Cardiac septum (tissue), 1 donor: ENCODE data around the gene MLH1. TPM values are rescaled to one million over a fixed set of nuclear protein-coding genes. Genes with fewer than 3 reads are reported as not detected.

Experiments
- DNase-seq: peaks from one replicate; pipeline ENCODE4 v3.0.0-alpha.2; 2020; ENCODE audit warnings: low spot score
- intact Hi-C: fragments of 100-400 bp; cut with DNase I; formaldehyde crosslinking; loops from one replicate; pipeline ENCODE4 v1.14.0; 2022
- total RNA-seq: library from RNA; stranded (reverse); fragmentation: NEBNext Ultra II Directional; extraction: Animal tissue kit (Norgen Biotek cat#: 25700); gene quantifications from one replicate; pipeline ENCODE4 v1.2.1, GENCODE V29; 2021
- donor health status: DM: no; HTN: no; CAD: no.

Gene MLH1
- total RNA-seq, 1 donor from 2014 or later: 46.9 TPM

GRCh38 chr3:37068031-37068430 lies 74.7 kb downstream of the MLH1 start:
- intact Hi-C loops: no loop called here
- DNase-seq: no peak

- no peak for DNase-seq
- intact Hi-C loops: no loop called here
Observed at GRCh38 chr3:37071921-37072320, 78.6 kb downstream of the MLH1 start.

DNA sequence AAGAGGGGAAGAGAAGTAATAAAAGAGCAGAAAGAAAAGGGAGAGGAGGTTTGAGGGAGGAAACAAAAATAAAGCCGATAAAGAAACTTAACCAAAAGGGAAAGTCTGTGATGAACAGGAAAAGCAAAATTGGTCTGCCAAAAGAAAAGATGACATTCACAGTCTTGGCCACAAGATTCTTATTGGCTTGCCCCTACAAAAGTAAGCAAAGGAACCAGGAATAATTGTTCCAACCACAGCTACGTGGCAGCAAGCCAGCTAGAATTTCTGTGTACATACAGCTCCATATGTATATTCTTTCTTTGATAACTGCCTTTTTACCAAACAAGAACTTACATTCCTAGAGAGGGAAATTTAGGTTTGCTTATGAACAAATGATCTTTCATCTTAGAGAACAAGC lies 79.6 kb downstream of the MLH1 start:
- intact Hi-C loops: no loop called here
- DNase-seq: no peak

DNA sequence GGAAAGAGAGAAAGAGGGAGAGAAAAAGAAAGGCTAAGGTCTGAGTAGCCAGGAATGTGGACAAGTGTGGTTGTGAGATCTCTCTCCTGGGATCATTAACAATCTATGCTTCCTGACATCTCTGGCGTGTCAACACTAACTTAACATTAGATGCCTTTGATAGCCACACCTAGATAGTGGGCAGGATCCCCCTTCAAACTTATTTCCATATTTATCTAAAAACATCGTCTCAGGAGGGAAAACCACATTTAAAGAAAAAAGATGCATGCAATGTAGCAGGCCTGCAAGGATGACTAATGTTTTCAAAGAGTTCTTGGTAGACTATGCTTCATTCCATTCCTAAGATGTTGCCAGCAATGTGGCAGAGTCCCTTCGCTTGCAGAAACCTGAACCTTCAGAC lies 80.9 kb downstream of the MLH1 start:
- DNase-seq: no peak
- intact Hi-C loops: no loop called here

DNA sequence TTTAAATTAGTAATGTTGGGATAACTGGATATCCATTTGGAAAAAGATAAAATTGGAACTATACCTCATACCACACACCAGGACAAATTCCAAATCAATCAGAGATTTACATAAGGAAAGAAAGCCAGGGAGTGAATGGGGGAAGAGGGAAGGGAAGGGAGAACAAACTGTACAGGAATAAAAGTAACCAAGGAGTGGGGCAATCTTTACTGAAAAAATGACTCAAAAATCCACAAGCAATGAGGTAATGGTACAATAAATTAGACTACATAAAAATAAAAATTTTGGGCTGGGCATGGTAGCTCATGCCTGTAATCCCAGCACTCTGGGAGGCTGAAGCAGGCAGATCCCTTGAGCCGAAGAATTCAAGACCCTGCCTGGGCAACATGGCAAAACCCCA lies 82.6 kb downstream of the MLH1 start:
- no peak for DNase-seq
- intact Hi-C loops: no loop called here

DNA sequence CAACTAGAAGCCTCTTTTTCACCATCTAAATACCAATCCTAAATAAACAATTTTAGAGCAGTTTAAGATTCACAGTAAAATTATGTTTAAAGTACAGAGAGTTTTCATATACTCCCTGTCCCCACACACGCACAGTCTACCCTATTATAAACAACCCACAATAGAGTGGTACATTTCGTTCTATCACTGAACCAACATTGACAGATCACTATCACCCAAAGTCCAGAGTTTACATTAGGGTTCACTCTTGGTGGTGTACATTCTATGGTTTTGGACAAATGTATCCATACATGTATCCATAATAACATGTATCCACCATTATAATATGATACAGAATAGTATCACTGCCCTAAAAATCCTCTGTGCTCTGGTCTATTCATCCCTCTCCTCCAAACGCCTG lies 89.0 kb downstream of the MLH1 start:
- intact Hi-C loops: no loop called here
- DNase-seq: no peak

GRCh38 chr3:37086918-37087317 lies 93.6 kb downstream of the MLH1 start:
- intact Hi-C loops: no loop called here
- DNase-seq: no peak

GRCh38 chr3:37087870-37088269 lies 94.6 kb downstream of the MLH1 start:
- no peak for DNase-seq
- intact Hi-C loops: no loop called here

GRCh38 chr3:37092484-37092883 lies 99.2 kb downstream of the MLH1 start:
- intact Hi-C loops: no loop called here
- no peak for DNase-seq

DNA sequence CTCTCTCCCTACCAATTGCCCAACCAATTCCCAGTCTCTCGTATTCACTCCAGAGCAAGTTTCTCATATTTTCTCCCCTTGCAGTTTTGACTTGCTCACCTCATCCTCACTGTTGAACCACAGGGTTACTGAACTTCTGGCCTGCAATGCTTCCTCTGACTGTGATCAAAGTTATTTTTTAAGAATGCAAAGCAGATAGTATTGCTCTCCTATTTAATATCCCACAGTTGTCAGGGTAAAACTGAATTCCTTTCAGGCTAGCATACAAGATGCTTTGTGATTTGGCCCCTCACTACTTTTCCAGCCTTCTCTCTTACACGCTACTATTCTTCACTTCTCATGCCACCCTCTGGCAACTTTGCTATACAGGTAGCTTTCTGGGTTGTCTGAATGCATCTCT lies 100.2 kb downstream of the MLH1 start:
- intact Hi-C loops: no loop called here
- DNase-seq: no peak

GRCh38 chr3:37094636-37095035 lies 101.3 kb downstream of the MLH1 start:
- no peak for DNase-seq
- intact Hi-C loops: no loop called here

DNA sequence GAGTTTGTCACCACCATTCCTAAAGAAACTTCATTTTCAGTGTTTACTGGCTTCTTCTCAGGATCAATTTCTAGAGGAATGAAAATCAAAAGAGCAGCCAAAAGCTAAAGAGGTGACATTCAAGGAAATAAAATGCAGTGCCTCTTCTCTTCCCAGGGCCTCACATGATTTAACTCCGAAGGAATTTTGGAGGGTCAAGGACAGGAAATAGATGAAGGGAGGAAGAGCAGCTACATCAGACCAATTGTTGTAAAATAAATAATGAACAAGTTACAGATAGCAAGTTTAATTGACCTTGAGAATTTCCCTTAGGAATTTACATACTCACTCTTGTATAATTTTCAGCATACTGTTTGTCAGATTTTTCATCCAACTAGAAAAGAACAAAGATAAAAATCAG lies 103.0 kb downstream of the MLH1 start:
- DNase-seq: no peak
- intact Hi-C loops: no loop called here

GRCh38 chr3:37096975-37097374 lies 103.7 kb downstream of the MLH1 start:
- DNase-seq: no peak
- intact Hi-C loops: no loop called here

- DNase-seq: no peak
- intact Hi-C loops: no loop called here
Observed at GRCh38 chr3:37097776-37098175, 104.5 kb downstream of the MLH1 start.

- intact Hi-C loops: no loop called here
- DNase-seq: no peak
Observed at GRCh38 chr3:37098884-37099283, 105.6 kb downstream of the MLH1 start.

DNA sequence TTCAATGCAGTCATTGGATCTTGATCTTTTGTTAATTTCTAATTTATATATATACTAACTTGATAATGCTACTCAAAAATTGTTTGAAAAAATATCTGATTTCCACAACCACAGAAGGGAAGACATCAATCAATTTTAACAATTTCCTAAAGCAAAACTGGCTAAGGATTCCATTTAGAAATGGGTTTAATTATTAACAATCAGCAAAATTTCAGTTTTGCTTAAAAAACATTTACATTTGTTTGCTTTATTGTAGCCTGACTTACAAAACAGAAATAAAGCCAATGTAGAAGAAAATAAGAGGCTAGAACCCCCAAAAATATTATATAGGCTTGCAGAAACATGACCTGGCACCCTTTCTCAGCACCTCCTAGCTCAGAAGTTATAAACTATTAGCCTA lies 106.2 kb downstream of the MLH1 start:
- no peak for DNase-seq
- intact Hi-C loops: no loop called here

DNA sequence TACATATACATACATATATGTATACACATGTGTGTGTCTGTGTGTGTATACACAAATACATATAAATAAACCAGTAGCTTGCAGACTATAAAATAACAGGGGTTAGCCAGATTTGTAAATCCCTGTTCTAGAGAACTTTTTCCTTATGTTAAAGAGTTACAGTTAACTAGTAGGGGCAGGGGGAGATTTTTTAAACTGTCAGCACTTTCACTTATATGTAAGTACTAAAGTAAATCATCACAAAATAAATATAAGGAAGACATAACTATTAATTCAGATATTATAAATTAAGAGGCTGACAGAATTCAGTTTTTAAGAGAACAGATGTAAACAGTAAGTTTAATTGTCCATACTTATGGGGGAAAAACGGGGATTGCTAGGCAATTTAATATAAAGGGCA lies 107.1 kb downstream of the MLH1 start:
- intact Hi-C loops: no loop called here
- no peak for DNase-seq

Other genes starting within 250 kb of the MLH1 start
- 0.48 TPM for gene DCLK3, start 229.0 kb upstream of the MLH1 start, total RNA-seq
- 6.3 TPM for gene TRANK1, start 48.5 kb upstream of the MLH1 start, total RNA-seq
- 22.1 TPM for gene EPM2AIP1, start 387 bp upstream of the MLH1 start, total RNA-seq
- gene LRRFIP2, start 181.1 kb downstream of the MLH1 start, total RNA-seq: 135 TPM
- gene GOLGA4, start 249.8 kb downstream of the MLH1 start, total RNA-seq: 200 TPM